Stimulated activated CD8-positive, alpha-beta memory T cell treated with anti-CD3 and anti-CD28 coated beads, Interleukin-4, amount 100 ng/mL, for 4 hours (primary cell): ENCODE data around the gene MATN1.

ENCODE experiments used
- DNase-seq, 2 donors: peaks; one replicate each; pipeline ENCODE4 v3.0.0-alpha.2; 2020; ENCODE audit warnings: low read depth in 2 of 2, low spot score in 1 of 2

The MATN1 gene

GRCh38 chr1:30719406-30720270, 3.7 kb downstream of the MATN1 start:
- no peak for DNase-seq

- DNase-seq, result peak; percentile 71
Observed at GRCh38 chr1:30718636-30719405, 4.6 kb downstream of the MATN1 start.

GRCh38 chr1:30718091-30718635, 5.2 kb downstream of the MATN1 start:
- DNase-seq, result peak; percentile 99

GRCh38 chr1:30716646-30717045, 6.7 kb downstream of the MATN1 start:
- no peak for DNase-seq

- DNase-seq, result no peak
Observed at GRCh38 chr1:30715886-30716285, 7.5 kb downstream of the MATN1 start.

- no peak for DNase-seq
Observed at GRCh38 chr1:30715216-30715615, 8.2 kb downstream of the MATN1 start.

GRCh38 chr1:30714536-30715090, 8.8 kb downstream of the MATN1 start:
- no peak for DNase-seq

- DNase-seq, result no peak
Observed at GRCh38 chr1:30714025-30714424, 9.4 kb downstream of the MATN1 start.

GRCh38 chr1:30713311-30713710, 10.1 kb downstream of the MATN1 start:
- no peak for DNase-seq

GRCh38 chr1:30712583-30712982, 10.8 kb downstream of the MATN1 start:
- DNase-seq, result no peak

GRCh38 chr1:30710407-30710806, 13.0 kb downstream of the MATN1 start:
- no peak for DNase-seq

- DNase-seq, result no peak
Observed at GRCh38 chr1:30708361-30708728, 15.0 kb downstream of the MATN1 start.

- peak in 1 of 2 donors; percentile 23 for DNase-seq
Observed at GRCh38 chr1:30707412-30708360, 15.7 kb downstream of the MATN1 start.

GRCh38 chr1:30706528-30706927, 16.9 kb downstream of the MATN1 start:
- no peak for DNase-seq

- DNase-seq, result no peak
Observed at GRCh38 chr1:30705698-30706097, 17.7 kb downstream of the MATN1 start.

GRCh38 chr1:30704765-30705509, 18.4 kb downstream of the MATN1 start:
- no peak for DNase-seq

GRCh38 chr1:30704271-30704670, 19.1 kb downstream of the MATN1 start:
- no peak for DNase-seq

GRCh38 chr1:30702823-30703222, 20.6 kb downstream of the MATN1 start:
- no peak for DNase-seq

- DNase-seq, result no peak
Observed at GRCh38 chr1:30701258-30701633, 22.1 kb downstream of the MATN1 start.
